CD4-positive, alpha-beta T cell (primary cell): Measurements from ENCODE around the gene VAPB. TPM values are rescaled to one million over a fixed set of nuclear protein-coding genes. Genes with fewer than 3 reads are reported as not detected.

ENCODE experiments used
- ATAC-seq: fragments of 200-7000 bp; cut with Tn5 transposase; one replicate; pipeline ENCODE4 v1.10.0; 2022; ENCODE audit warnings: mild to moderate bottlenecking; ENCODE audit not compliant: poor library complexity
- CTCF ChIA-PET: fragments of 350-600 bp; sonication (Branson Sonifier 250); formaldehyde crosslinking; loops from one replicate; lab custom pipeline; 2021; ENCODE audit warnings: antibody characterized with exemption, inconsistent platforms; lab: Charles Lee
- POLR2A ChIA-PET: fragments of 350-600 bp; sonication (Branson Sonifier 250); formaldehyde crosslinking; loops from one replicate; lab custom pipeline; 2021; ENCODE audit warnings: antibody characterized with exemption, inconsistent platforms; lab: Charles Lee
- DNase-seq, 14 experiments: peaks; one replicate each; pipeline ENCODE4 v3.0.0-alpha.2; 2013 to 2020; ENCODE audit warnings: mixed read lengths in 2 of 14
- H3K27ac ChIP-seq, 2 donors: one replicate each; pipeline versions ENCODE4 v1.5.1 to v1.7.0; 2013; ENCODE audit warnings: low read length in 2 of 2, low read depth in 1 of 2, mild to moderate bottlenecking in 1 of 2
- H3K27me3 ChIP-seq, 2 experiments: 1 replicate in 1 of 2; 2 replicates in 1 of 2; pipeline versions ENCODE4 v1.6.1 to v1.7.0; 2013; ENCODE audit warnings: low read length in 2 of 2, control low read depth in 1 of 2, mild to moderate bottlenecking in 1 of 2, moderate library complexity in 1 of 2; ENCODE audit not compliant: insufficient read depth in 2 of 2, control insufficient read depth in 1 of 2
- H3K36me3 ChIP-seq: one replicate; pipeline ENCODE4 v1.6.1; 2013; ENCODE audit warnings: low read length, control low read depth; ENCODE audit not compliant: insufficient read depth
- H3K4me1 ChIP-seq: one replicate; pipeline ENCODE4 v1.6.1; 2013; ENCODE audit warnings: low read length, control low read depth; ENCODE audit not compliant: insufficient read depth
- H3K4me3 ChIP-seq: one replicate; pipeline ENCODE4 v1.5.1; 2013; ENCODE audit warnings: mild to moderate bottlenecking, low read length, moderate library complexity
- H3K9me3 ChIP-seq, 2 experiments: 1 replicate in 1 of 2; 2 replicates in 1 of 2; pipeline versions ENCODE4 v1.6.1 to v1.7.0; 2013; ENCODE audit warnings: low read length in 2 of 2, mild to moderate bottlenecking in 2 of 2, control low read depth in 1 of 2, moderate library complexity in 1 of 2; ENCODE audit not compliant: control insufficient read depth in 1 of 2, insufficient read depth in 1 of 2
- H3K27ac Mint-ChIP-seq: one replicate; pipeline ENCODE4 v1.8.0; 2020; ENCODE audit warnings: mixed read lengths
- H3K27me3 Mint-ChIP-seq: one replicate; pipeline ENCODE4 v1.8.0; 2021; ENCODE audit warnings: mixed read lengths
- H3K36me3 Mint-ChIP-seq: one replicate; pipeline ENCODE4 v1.8.0; 2021; ENCODE audit warnings: low read depth, mixed read lengths
- H3K4me1 Mint-ChIP-seq: one replicate; pipeline ENCODE4 v1.8.0; 2021; ENCODE audit warnings: low read depth, mixed read lengths
- H3K4me3 Mint-ChIP-seq: one replicate; pipeline ENCODE4 v1.8.0; 2020; ENCODE audit warnings: mild to moderate bottlenecking, mixed read lengths
- H3K9me3 Mint-ChIP-seq: one replicate; pipeline ENCODE4 v1.8.0; 2020; ENCODE audit warnings: mixed read lengths
- intact Hi-C, 2 experiments: fragments of 100-400 bp; cut with DNase I in 1 of 2; cut with micrococcal nuclease in 1 of 2; formaldehyde crosslinking; loops; one replicate each; pipeline versions ENCODE4 v1.15.1 to v1.9.0; 2023 to 2025; cut with DNase I, micrococcal nuclease
- total RNA-seq, 174 experiments: library from RNA in 2 of 174; stranded (reverse) in 2 of 174; gene quantifications; one replicate each; pipeline ENCODE4 v1.2.3 and lab custom pipeline; 2021 to 2026
- TF ChIP-seq, protein P1 (sequence below): fragments of 200-600 bp; IDR thresholded peaks from one replicate; pipeline ENCODE4 v1.8.0; 2022; ENCODE audit warnings: antibody characterized with exemption, mild to moderate bottlenecking

Gene VAPB
- total RNA-seq, 2 experiments from 2014 or later: 25.2 to 29.4 TPM

DNA sequence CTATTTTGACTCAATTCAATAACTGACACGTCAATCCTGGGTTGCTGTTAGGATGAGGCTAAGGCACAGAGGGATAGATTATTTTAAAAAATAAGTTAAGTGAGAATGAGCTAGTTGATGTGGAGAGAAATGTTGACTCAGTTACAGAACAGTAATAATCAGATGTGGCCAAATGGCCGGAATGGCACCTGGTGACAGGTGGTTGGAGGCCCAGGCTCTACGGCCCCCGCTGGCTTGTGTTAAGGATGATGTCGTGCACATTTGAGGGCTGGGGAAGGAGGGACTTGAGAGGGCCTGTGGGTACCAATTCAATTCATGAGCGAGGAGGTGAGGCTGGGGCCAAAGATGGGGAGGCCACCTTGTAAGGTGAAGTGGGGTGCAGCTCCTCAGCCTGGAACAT is 94.4 kb downstream of the VAPB start:
- H3K9me3 ChIP-seq: peaks cover 11 to 22% of the 10 kb centered on the region in 2 experiments
- intact Hi-C loops: loop anchor here in 1 of 2 experiments (10.0 kb wide), 1 partner anchor 1011 kb away; no protein-coding TSS in a partner anchor
- TF ChIP-seq, protein P1, sequence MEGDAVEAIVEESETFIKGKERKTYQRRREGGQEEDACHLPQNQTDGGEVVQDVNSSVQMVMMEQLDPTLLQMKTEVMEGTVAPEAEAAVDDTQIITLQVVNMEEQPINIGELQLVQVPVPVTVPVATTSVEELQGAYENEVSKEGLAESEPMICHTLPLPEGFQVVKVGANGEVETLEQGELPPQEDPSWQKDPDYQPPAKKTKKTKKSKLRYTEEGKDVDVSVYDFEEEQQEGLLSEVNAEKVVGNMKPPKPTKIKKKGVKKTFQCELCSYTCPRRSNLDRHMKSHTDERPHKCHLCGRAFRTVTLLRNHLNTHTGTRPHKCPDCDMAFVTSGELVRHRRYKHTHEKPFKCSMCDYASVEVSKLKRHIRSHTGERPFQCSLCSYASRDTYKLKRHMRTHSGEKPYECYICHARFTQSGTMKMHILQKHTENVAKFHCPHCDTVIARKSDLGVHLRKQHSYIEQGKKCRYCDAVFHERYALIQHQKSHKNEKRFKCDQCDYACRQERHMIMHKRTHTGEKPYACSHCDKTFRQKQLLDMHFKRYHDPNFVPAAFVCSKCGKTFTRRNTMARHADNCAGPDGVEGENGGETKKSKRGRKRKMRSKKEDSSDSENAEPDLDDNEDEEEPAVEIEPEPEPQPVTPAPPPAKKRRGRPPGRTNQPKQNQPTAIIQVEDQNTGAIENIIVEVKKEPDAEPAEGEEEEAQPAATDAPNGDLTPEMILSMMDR: no peak
- no peaks in the 10 kb centered on the region for H3K4me1 Mint-ChIP-seq
- H3K27me3 Mint-ChIP-seq: peaks cover 44% of the 10 kb centered on the region
- no peak overlapping the region for H3K27ac ChIP-seq
- ATAC-seq: no peak
- peaks cover 6% of the 10 kb centered on the region for H3K4me1 ChIP-seq
- H3K27ac Mint-ChIP-seq: no peak overlapping the region
- POLR2A ChIA-PET: interaction anchor here (0.5 kb wide), 1 partner anchor 149 kb away, joined by 5 read pairs; no protein-coding TSS in a partner anchor
- no peaks in the 10 kb centered on the region for H3K27me3 ChIP-seq
- peaks cover 7% of the 10 kb centered on the region for H3K36me3 Mint-ChIP-seq
- no peak for DNase-seq
- H3K9me3 Mint-ChIP-seq: peaks cover 9% of the 10 kb centered on the region
- H3K4me3 Mint-ChIP-seq: no peak overlapping the region
- H3K36me3 ChIP-seq: no peaks in the 10 kb centered on the region
- CTCF ChIA-PET: no interaction called here
- H3K4me3 ChIP-seq: no peak overlapping the region

DNA sequence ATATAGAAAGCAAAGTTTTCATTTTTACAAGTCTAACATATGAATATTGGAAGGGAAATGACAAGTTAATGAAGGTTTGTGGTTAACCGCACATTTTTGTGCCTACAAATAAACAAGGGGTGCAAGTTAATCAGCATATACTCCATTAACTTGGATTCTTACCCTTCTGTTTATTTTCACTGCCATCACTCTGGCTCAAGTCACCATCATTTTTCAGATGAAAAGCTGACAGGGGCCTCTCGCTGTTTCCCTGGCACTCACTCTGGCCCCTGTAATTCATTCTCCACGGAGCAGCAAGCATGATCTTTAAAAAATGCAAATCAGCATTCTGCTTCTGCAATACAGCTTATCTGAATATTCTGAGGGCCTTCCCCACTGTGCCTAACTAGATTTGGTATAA is 96.4 kb downstream of the VAPB start:
- DNase-seq (no peak), ATAC-seq (no peak)
- ChIA-PET CTCF (no interaction called here), POLR2A (no interaction called here)
- H3K4me1 Mint-ChIP-seq: no peaks in the 10 kb centered on the region
- no peaks in the 10 kb centered on the region for H3K27me3 ChIP-seq
- no peak overlapping the region for H3K4me3 Mint-ChIP-seq
- no peak overlapping the region for H3K4me3 ChIP-seq
- H3K4me1 ChIP-seq: peaks cover 6% of the 10 kb centered on the region
- no peak overlapping the region for H3K27ac Mint-ChIP-seq
- TF ChIP-seq, protein P1: no peak
- peaks cover 7% of the 10 kb centered on the region for H3K36me3 Mint-ChIP-seq
- no peak overlapping the region for H3K27ac ChIP-seq
- peaks cover 14 to 26% of the 10 kb centered on the region in 2 experiments for H3K9me3 ChIP-seq
- intact Hi-C loops: loop anchor here in 1 of 2 experiments (10.0 kb wide), 1 partner anchor 1009 kb away; no protein-coding TSS in a partner anchor
- peaks cover 40% of the 10 kb centered on the region for H3K27me3 Mint-ChIP-seq
- H3K36me3 ChIP-seq: no peaks in the 10 kb centered on the region
- peaks cover 7% of the 10 kb centered on the region for H3K9me3 Mint-ChIP-seq

DNA sequence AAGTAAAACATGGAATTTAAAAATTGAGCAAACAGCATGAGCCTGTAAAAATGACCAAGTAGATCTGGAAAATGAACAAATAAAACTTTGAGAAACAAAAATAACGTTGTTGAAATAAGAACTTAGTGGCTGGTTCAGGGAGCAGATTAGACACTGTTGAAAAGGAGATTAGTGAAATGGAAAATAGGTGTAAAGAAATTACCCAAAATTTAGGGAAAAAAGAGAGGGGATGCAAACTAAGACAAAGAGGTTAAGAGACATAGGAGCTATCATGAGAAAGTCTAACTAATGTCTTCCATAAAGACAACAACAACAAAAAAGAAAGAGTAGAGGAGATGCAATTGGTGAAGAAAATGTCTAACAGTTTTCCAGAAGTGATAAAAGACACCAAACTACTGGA is 97.2 kb downstream of the VAPB start:
- ChIA-PET CTCF (no interaction called here), POLR2A (no interaction called here)
- intact Hi-C loops: loop anchor here in 1 of 2 experiments (10.0 kb wide), 1 partner anchor 1009 kb away; no protein-coding TSS in a partner anchor
- no peak overlapping the region for H3K27ac Mint-ChIP-seq
- TF ChIP-seq, protein P1: no peak
- H3K9me3 Mint-ChIP-seq: peaks cover 7% of the 10 kb centered on the region
- H3K4me3 Mint-ChIP-seq: no peak overlapping the region
- DNase-seq: no peak
- no peaks in the 10 kb centered on the region for H3K4me1 Mint-ChIP-seq
- Histone ChIP-seq H3K4me1 (peaks cover 6% of the 10 kb centered on the region), H3K27me3 (no peaks in the 10 kb centered on the region), H3K27ac (no peak overlapping the region), H3K36me3 (no peaks in the 10 kb centered on the region), H3K9me3 (peaks cover 14 to 26% of the 10 kb centered on the region in 2 experiments), H3K4me3 (no peak overlapping the region)
- H3K36me3 Mint-ChIP-seq: peaks cover 7% of the 10 kb centered on the region
- H3K27me3 Mint-ChIP-seq: peaks cover 36% of the 10 kb centered on the region
- ATAC-seq: no peak
